GM10847 (cell line): ENCODE results near the gene MAP10.

Experiments
- POLR2A ChIP-seq: IDR thresholded peaks from 2 replicates; pipeline ENCODE4 v1.6.1; 2011; ENCODE audit not compliant: insufficient read length; ENCODE audit errors: extremely low read depth

MAP10 gene

DNA sequence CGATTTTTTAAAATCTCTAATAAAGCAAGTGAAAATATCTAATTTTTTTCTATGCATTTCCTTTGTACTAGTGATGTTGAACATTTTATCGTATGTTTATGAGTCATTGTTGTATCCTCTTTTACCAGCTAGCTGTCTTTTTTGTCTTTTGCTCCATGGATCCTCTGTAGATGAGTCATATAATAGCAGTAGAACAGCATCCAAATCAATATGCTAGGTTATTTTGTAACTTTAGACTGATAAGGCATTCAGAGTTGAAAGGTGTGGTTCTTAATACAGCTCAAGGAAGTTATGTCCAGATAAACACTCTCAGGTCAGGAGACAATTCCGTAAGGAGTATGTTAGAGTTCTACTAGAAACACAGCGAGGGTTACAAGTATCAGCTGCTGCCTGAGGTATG lies 31.9 kb downstream of the MAP10 start:
- no peak for TF ChIP-seq POLR2A

DNA sequence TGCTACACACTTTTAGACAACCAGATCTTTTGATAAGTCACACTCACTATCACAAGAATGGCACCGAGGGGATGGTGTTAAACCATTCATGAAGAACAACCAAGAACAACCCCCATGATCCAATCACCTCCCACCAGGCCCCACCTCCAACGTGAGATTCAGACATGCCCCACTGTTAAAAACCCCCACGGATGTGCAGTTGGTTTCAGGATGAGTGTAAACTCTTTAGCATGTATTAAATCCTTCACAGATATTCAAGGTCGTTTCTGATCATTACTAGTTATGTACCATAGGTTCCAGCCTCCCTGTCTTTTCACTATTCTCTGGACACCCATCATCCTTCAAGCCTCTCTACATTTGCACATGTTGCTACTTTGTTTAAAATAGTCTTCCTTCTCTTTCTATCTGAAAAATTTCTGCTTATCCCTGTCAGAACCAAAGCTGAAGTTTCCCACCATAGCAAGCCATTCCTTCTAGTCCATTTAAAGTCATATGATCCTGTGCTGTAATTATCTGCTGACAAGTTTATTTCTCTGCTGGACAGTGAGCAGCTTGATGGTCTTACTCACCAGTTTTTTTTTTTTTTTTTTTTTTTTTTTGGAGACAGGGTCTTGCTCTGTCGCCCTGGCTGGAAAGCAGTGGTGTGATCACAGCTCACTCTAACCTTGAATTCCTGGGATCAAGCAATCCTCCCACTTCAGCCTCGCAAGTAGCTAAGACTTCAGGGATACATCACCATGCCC lies 36.8 kb downstream of the MAP10 start:
- TF ChIP-seq POLR2A = no peak

DNA sequence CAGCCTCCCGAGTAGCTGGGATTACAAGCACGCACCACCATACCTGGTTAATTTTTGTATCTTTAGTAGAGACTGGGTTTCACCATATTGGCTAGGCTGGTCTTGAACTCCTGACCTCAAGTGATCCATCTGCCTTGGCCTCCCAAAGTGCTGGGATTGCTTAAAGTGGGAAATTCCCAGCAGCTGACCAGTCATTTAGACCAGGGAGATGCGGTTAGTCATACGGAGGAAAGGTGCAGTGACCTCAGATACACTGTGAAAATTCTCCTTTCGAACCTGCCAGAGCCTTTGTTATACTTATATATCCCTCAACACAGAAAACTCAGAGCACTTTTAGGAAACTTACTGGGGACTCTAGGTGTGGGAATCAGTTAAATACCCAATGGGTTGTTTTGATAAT lies 39.6 kb downstream of the MAP10 start:
- no peak for TF ChIP-seq POLR2A

DNA sequence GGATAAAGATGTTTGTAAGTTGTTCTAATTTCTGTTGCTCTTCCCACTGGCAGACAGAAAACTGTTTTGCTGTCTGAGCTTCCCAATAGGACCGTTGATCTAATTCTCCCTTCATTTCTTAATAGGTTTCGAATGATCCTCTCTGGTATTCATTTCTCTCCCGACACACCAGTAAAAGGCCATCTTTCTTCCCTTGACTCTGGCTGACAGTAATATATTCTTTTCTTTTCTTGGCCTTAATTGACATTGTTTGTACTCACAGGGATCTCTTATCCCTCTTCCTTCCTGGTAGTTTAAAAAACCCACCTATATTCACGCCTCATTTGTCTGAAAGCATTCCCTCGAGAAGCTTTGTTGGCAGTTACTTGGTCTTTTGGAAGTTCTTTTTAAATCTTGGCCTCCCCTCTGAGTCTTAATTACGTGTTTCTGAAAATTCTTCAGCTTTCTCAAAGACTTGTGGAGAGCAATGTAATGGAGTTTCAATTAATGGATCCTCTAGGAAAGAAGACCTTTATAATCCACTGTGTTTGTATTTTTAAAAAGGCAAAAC lies 40.3 kb downstream of the MAP10 start:
- TF ChIP-seq POLR2A = no peak

DNA sequence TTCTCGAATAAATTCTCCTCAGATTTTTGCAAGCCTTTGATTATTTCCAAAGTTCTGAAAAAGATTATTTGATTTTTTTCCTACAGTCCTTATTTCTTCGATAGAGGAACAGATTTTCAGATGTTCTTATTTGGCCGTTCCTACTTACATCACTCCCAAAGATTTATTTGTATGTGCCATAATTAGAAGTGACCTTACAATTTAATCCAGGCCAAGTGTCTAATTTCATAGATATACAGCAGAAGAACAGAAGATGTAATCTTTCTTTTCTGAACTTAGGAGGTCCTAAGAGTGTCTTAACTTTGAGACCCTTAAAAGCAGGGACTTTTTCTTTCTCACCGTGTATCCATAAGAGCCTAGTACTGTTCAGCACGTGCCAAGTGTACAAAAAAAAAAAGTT lies 46.3 kb downstream of the MAP10 start:
- no peak for TF ChIP-seq POLR2A

DNA sequence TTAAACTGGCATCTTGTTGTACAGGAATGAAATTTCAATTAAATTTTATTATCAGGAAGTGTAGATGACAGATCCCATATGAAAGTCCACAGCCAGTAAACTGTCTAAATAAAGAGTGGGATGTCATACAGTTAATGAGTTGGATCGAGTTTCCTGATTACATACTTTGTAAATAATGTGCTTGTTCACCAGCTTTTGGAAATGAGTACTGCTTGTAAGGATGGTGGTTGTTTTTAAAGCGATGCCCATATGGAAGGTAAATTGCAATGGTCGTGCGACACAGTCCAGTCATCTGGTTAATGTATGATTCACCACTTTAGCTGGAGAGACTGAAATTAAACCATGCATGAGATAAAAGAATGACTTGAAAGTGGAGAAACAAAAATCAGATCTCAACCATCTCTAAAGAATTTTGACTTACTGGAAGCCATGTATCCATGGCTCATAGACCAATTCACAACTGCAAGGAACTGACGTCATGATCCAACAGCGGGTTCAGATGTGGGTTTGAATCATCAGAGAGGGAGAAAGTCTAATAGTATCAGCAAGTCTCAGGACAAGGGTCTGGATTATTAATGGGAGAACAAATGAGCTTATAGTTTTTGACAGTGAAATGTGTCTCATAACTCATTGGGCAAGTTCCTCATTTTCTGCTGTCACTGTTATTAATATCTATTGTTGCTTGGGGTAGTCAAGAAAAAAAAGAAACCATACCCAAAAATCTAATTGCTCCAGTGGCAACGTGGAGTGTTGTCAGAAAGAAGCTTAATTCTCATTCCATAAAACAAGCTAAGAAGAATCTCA lies 49.0 kb downstream of the MAP10 start:
- TF ChIP-seq POLR2A = no peak

DNA sequence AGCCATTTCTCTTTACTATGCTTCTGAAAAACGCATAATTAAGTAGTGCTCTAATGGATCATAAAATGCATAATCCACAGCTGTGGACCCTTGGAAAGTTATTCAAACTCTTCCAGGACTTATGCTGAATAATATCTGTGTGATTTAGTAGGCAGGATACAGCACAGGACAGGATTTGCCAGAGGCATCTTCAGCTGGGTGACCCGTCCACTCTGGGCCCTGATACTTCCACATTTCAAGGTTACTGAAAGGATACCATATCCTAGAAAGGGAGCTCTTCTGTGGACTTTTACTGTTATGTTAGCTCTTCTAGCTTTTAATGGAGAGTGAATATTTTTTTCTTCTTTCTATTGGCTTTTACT lies 49.6 kb downstream of the MAP10 start:
- no peak for TF ChIP-seq POLR2A

DNA sequence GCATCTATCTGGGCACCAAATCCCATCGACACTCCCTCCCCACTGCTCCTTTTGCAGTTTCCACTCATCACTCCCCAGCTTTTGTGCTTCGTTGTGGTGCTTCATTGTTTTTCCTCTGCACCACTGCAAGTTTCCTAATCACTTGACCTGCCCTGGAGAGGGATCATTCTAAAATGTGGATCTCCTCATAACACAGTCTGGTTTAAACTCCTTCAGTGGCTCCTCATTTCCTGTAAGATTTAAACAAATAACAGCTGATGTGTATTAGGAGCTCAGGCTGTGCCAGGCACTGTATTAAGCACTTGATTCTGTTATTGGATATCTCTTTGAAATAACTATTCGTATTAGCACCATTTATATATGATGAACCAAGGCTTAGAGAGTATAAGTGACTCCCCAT lies 51.3 kb downstream of the MAP10 start:
- no peak for TF ChIP-seq POLR2A
